ENCODE data around the gene SPOCK1. TPM values are rescaled to one million over a fixed set of nuclear protein-coding genes. Genes with fewer than 3 reads are reported as not detected.

Gene SPOCK1
- total and polyA plus RNA-seq, 2 experiments from 2014 or later, result 5.6 to 10.1 TPM

GRCh38 chr5:137164961-137165360 lies 334.2 kb downstream of the SPOCK1 start:
- 100% methylated on average over 1 of the region's 1 CpG for WGBS (ENCODE audit: low lambda C conversion rate, missing lambda C conversion rate)
- no peak for TF ChIP-seq EZH2 (IDR thresholded peaks at IDR 0.05; ENCODE audit: borderline replicate concordance)
- TF ChIP-seq EZH2phosphoT487 (IDR thresholded peaks at IDR 0.05; ENCODE audit: low read depth, severe bottlenecking, unreplicated experiment), result no peak
- no peak for TF ChIP-seq CTCF (IDR thresholded peaks at IDR 0.05; ENCODE audit: poor library complexity)
- H4K20me1 ChIP-seq (ENCODE audit: insufficient read depth, poor library complexity, severe bottlenecking), result no peaks in the 10 kb centered on the region

GRCh38 chr5:137164536-137164935 lies 334.6 kb downstream of the SPOCK1 start:
- 100% methylated on average over 1 of the region's 1 CpG for WGBS (ENCODE audit: low lambda C conversion rate, missing lambda C conversion rate)
- Histone ChIP-seq H3K9me2 (replicated peaks; ENCODE audit: insufficient read depth) (no peaks in the 10 kb centered on the region), H3K9me3 (ENCODE audit: low read depth) (no peaks in the 10 kb centered on the region), H3K4me3 (no peak overlapping the region), H3K4me2 (no peak overlapping the region), H2AFZ (no peak overlapping the region), H3K27me3 (no peaks in the 10 kb centered on the region), H4K20me1 (ENCODE audit: insufficient read depth, poor library complexity, severe bottlenecking) (no peaks in the 10 kb centered on the region), H3K36me3 (replicated peaks; ENCODE audit: insufficient read depth, low read depth) (no peaks in the 10 kb centered on the region), H3K27ac (no peak overlapping the region), H3K79me2 (no peaks in the 10 kb centered on the region), H3K4me1 (ENCODE audit: insufficient read depth) (no peaks in the 10 kb centered on the region)
- no peak for DNase-seq (ENCODE audit: low spot score)
- TF ChIP-seq CTCF (IDR thresholded peaks at IDR 0.05; ENCODE audit: poor library complexity) (no peak), EZH2phosphoT487 (IDR thresholded peaks at IDR 0.05; ENCODE audit: low read depth, severe bottlenecking, unreplicated experiment) (no peak), EZH2 (IDR thresholded peaks at IDR 0.05; ENCODE audit: borderline replicate concordance) (no peak)

More at GRCh38 chr5:137164961-137165360, 334.2 kb downstream of the SPOCK1 start:
- H2AFZ ChIP-seq, result no peak overlapping the region
- no peaks in the 10 kb centered on the region for H3K4me1 ChIP-seq (ENCODE audit: insufficient read depth)
- H3K9me2 ChIP-seq (replicated peaks; ENCODE audit: insufficient read depth), result no peaks in the 10 kb centered on the region
- DNase-seq (ENCODE audit: low spot score), result no peak
- H3K9me3 ChIP-seq (ENCODE audit: low read depth), result no peaks in the 10 kb centered on the region
- H3K27me3 ChIP-seq, result no peaks in the 10 kb centered on the region
- H3K27ac ChIP-seq, result no peak overlapping the region
- H3K4me2 ChIP-seq, result no peak overlapping the region
- no peaks in the 10 kb centered on the region for H3K79me2 ChIP-seq
- H3K4me3 ChIP-seq, result no peak overlapping the region
- no peaks in the 10 kb centered on the region for H3K36me3 ChIP-seq (replicated peaks; ENCODE audit: insufficient read depth, low read depth)

GRCh38 chr5:137158691-137159090 lies 340.4 kb downstream of the SPOCK1 start:
- Histone ChIP-seq H3K27me3 (no peaks in the 10 kb centered on the region), H3K36me3 (replicated peaks; ENCODE audit: insufficient read depth, low read depth) (no peaks in the 10 kb centered on the region), H2AFZ (no peak overlapping the region), H3K4me3 (no peak overlapping the region), H3K4me1 (ENCODE audit: insufficient read depth) (no peaks in the 10 kb centered on the region), H4K20me1 (ENCODE audit: insufficient read depth, poor library complexity, severe bottlenecking) (no peaks in the 10 kb centered on the region), H3K9me2 (replicated peaks; ENCODE audit: insufficient read depth) (no peaks in the 10 kb centered on the region), H3K79me2 (no peaks in the 10 kb centered on the region), H3K4me2 (no peak overlapping the region), H3K9me3 (ENCODE audit: low read depth) (no peaks in the 10 kb centered on the region), H3K27ac (no peak overlapping the region)
- 96% methylated on average over 2 of the region's 2 CpGs for WGBS (ENCODE audit: low lambda C conversion rate, missing lambda C conversion rate)
- TF ChIP-seq EZH2 (IDR thresholded peaks at IDR 0.05; ENCODE audit: borderline replicate concordance) (no peak), EZH2phosphoT487 (IDR thresholded peaks at IDR 0.05; ENCODE audit: low read depth, severe bottlenecking, unreplicated experiment) (no peak), CTCF (IDR thresholded peaks at IDR 0.05; ENCODE audit: poor library complexity) (no peak)
- DNase-seq (ENCODE audit: low spot score), result no peak

- TF ChIP-seq EZH2phosphoT487 (IDR thresholded peaks at IDR 0.05; ENCODE audit: low read depth, severe bottlenecking, unreplicated experiment) (no peak), CTCF (IDR thresholded peaks at IDR 0.05; ENCODE audit: poor library complexity) (no peak), EZH2 (IDR thresholded peaks at IDR 0.05; ENCODE audit: borderline replicate concordance) (no peak)
- Histone ChIP-seq H4K20me1 (ENCODE audit: insufficient read depth, poor library complexity, severe bottlenecking) (no peaks in the 10 kb centered on the region), H3K9me3 (ENCODE audit: low read depth) (no peaks in the 10 kb centered on the region), H2AFZ (no peak overlapping the region), H3K9me2 (replicated peaks; ENCODE audit: insufficient read depth) (no peaks in the 10 kb centered on the region), H3K4me3 (no peak overlapping the region), H3K79me2 (no peaks in the 10 kb centered on the region), H3K27me3 (no peaks in the 10 kb centered on the region), H3K27ac (no peak overlapping the region), H3K36me3 (replicated peaks; ENCODE audit: insufficient read depth, low read depth) (no peaks in the 10 kb centered on the region), H3K4me1 (ENCODE audit: insufficient read depth) (no peaks in the 10 kb centered on the region), H3K4me2 (no peak overlapping the region)
- 61% methylated on average over 4 of the region's 4 CpGs for WGBS (ENCODE audit: low lambda C conversion rate, missing lambda C conversion rate)
- DNase-seq (ENCODE audit: low spot score), result no peak
Observed at GRCh38 chr5:137156180-137156579, 342.9 kb downstream of the SPOCK1 start.

All from hepatocyte (in vitro differentiated cells).